Measurements from ENCODE around the gene CD47.

CD47 gene

GRCh38 chr3:107993771-107994170, 97.1 kb downstream of the CD47 start:
- Histone ChIP-seq H3K9ac (ENCODE audit: low read depth, low read length, poor library complexity, severe bottlenecking) (no peak overlapping the region), H3K27me3 (ENCODE audit: insufficient read depth, low read length, poor library complexity, severe bottlenecking) (no peaks in the 10 kb centered on the region), H3K4me3 (ENCODE audit: low read length, poor library complexity, severe bottlenecking) (no peak overlapping the region), H3K9me3 (ENCODE audit: insufficient read depth, low read depth, low read length) (no peaks in the 10 kb centered on the region), H3K4me1 (ENCODE audit: insufficient read depth, low read length, poor library complexity, severe bottlenecking) (peaks cover 17% of the 10 kb centered on the region), H3K36me3 (ENCODE audit: insufficient read depth, low read length) (no peaks in the 10 kb centered on the region), H2AFZ (ENCODE audit: low read length) (no peak overlapping the region), H3K79me2 (ENCODE audit: insufficient read depth, low read length) (no peaks in the 10 kb centered on the region), H4K20me1 (ENCODE audit: insufficient read depth, low read length, poor library complexity, severe bottlenecking) (no peaks in the 10 kb centered on the region), H3F3A (ENCODE audit: low read depth) (no peaks in the 10 kb centered on the region), H3K9me2 (replicated peaks; ENCODE audit: low read depth, low read length) (no peaks in the 10 kb centered on the region), H3K4me2 (ENCODE audit: low read depth, low read length, poor library complexity, severe bottlenecking) (no peak overlapping the region)
- no peak for TF ChIP-seq EZH2phosphoT487 (IDR thresholded peaks at IDR 0.05; ENCODE audit: borderline replicate concordance)

Measured in Loucy (cell line).